CD4-positive, alpha-beta T cell treated with Interleukin-4 for 4 hours (primary cell): ENCODE measurements around the gene RNF43.
A peak's percentile ranks its signal among the peaks of the same experiment; 100 is the strongest.

ENCODE experiments used
- DNase-seq: peaks from one replicate; pipeline ENCODE4 v3.0.0-alpha.2; 2020

The RNF43 gene

DNA sequence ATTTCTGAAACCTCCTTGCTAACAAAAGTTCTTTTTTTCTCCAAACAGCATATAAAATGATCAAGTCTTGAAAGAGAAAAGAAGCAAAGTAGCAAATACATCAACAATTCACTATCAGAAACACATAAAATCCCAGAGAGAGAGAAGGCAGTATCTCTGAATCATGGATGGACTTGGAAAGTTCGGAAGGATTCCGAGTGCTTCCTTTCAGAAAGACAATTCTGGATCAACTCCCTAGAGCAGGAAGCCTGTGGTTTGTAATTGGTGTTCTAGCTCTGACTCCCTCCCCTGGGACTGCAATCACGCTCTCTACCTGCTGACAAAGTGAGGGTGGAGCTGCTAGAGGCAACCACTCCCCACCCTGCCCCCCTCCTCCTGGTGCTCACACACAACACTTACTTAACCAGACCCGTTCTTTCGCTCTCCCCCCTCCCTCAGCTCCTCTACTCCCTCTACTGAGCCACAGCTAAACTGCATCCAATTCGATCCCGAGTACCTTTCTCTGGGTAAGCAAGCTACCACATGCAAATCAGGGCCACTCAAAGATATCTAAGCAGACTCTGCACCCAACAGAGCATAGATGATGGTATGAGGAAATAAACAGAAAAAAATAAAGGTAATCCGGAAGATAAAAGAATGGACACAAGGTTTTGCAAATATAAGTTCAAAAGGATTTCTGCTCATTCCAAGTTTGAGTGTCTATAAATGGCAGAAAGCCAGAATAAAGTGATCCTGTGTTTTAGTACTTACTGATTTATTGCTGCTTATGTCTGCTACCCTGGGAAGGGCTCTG lies at the start of gene RNF43:
RNF43 (minus strand) TSS at position 235 of the 793 bp plus-strand sequence. CDS start 1,957 bp downstream, outside the sequence.
- peak; percentile 93 for DNase-seq

DNA sequence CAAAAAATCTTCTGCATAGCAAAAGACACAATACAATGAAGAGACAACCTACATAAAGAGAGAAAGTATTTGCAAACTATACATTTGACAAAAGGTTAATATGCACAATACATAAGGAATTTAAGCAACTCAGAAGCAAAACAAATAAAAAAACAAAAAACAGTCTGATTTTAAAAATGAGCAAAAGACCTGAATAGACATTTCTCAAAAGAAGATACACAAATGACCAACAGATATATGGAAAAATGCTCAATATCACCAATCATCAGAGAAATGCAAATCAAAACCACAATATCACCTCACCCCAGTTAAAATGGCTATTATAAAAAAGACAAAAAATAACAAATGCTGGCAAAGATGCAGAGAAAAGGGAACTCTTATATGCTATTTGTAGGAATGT lies 38.2 kb upstream of the RNF43 start:
- DNase-seq = no peak

DNA sequence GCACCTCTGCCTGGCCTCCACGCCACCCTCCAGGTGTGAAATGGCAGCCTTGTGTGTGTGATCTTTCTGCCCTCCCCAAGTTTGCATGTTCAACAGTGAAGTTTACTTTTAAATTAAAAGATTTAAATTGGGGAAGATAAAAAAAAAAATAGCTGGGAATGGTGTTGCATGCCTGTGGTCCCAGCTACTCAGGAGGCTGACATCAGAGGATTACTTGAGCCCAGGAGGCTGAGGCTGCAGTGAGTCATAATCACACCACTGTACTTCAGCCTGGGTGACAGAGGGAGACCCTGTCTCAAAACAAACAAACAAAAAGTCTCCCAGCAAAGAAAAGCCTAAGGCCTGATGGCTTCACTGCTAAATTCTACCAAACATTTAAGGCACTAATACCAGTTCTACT lies 35.4 kb upstream of the RNF43 start:
- DNase-seq = no peak

DNA sequence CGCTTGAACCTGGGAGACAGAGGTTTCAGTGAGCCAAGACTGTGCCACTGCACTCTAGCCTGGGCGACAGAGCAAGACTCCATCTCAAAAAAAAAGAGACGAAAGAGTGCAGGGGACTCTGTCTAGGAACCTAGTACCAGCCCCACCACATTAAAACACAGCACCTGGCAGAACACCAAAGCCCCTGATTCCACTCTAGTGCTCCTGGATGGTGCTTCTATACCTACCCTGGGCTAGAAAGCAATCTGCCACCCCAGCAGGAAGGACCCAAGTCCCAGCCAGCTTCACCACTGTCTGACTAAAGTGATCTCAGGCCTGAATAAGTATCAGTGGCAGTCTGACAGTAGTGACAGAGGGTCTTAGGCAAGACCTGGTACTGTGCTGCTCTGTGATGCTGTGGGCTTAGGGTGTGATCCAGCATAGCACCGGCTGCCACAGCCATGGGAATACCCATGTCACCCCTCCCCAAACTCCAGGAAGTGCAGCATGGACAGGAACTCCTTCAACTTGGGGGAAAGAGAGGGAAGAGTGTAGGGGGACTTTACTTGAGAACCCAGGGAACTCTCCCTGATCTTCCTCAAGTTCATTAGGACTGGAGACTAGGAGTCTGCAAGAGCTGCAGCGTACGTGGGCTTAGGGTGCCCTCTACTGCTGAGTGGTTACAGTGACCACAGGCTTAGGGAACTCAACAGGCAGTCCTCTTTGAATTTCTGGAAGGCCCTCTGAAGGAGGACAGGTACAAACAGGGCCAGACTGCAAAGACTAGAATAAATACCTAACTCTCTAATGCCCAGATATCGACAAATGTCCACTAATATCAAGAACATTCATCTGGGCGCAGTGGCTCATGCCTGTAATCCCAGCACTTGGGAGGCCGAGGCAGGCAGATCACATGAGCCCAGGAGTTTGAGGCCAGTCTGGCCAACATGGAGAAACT lies 30.0 kb upstream of the RNF43 start:
- DNase-seq = peak; percentile 59

DNA sequence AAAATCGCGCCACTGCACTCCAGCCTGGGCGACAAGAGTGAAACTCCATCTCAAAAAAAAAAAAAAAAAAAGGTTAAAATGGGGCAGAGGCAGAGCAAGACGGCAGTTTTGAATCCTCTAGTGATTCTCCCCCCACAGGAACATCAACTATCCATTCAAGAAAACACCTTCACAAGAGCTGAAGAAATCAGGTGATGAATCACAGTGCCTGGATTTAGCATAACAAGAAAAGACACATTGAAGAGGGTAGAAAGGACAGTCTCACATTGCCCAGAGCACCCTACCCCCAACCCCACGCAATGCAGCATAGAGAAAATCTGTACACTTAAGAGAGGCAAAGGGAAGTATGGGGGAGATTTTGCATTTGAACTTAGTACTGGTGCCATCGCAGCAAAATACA lies 28.8 kb upstream of the RNF43 start:
- DNase-seq = no peak

DNA sequence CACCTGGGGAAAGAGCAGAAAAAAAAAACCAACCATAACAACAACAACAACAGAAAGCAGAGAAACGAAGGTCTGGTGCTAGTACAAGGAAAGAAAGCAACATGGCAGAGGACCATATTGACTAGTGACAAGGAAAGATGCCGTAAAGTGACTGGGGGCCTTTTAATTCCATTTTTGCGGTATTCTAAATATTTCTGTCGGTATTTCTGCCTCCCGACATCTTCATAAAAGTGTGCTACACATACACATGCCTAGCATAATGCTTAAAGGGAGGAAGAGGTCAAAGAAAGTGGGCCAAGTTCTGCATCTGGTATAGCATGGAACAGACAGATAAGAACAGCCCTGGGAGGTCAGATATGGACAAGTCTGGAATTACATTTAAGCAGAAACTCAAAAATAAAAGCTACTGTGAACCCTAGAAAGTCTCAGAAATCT lies 19.5 kb upstream of the RNF43 start:
- no peak for DNase-seq

DNA sequence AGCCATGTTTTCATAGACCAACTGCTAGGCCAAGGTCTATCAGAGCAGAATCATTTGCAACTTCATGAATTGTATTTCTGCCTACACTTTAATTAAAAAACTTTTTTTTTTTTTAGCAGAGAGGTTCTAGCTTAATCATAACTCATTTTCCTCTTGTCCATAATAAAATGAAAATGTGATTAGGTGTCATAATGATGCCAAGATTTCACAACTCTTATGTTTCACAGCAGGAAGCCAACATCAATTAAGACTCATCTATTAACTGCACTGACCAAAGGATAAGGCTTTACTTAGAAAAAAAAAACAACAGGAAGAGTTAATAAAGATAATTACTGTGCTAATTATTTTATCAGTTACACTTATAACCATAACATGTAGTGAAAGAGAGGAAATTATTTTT lies 18.9 kb upstream of the RNF43 start:
- DNase-seq = no peak

DNA sequence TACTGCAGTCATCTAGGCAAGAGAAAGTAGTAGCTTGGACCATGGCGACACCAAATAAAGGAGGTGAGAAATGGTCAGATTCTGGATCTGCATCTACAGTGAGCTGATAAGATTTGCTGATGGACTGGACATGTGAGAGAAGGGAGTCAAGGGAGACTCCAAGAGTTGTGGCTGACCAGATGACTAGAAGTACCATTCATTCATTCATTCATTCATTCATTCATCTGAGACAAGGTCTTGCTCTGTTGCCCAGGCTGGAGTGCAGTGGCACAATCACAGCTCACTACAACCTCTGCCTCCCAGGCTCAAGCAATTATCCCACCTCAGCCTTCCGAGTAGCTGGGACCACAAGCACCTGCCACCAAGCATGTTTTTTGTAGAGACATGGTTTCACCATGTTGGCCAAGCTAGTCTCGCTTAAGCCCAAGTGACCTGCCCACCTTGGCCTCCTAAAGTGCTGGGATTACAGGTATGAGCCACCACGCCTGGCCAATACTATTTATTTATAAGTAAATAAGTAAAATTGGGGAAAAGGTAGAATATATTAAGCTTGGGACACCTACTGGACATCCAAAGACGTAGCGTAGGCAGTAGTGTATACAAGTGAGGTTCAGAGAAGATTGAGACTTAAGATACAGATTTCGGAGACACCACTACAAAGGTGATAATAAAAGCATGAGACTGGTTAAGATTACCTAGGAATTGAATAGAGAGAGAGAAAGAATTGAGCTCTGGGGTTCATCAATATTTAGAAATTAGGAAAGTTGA lies 15.7 kb upstream of the RNF43 start:
- no peak for DNase-seq

DNA sequence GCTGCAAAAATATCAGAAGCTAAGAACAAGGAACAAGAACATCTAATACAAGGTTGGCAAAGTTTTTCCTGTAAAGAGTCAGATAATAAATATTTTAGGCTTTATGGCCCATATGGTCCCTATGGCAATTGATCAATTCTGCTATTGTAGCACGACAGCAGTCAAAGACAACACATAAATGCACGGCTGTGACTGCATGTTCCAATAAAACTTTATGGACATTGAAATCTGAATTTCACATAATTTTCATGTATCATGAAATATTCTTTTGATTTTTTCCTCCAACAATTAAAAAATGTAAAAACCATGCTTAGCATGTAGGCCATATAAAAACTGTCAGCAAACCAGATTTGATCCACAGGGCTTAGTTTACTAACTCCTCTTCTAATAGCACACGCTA lies 10.5 kb upstream of the RNF43 start:
- no peak for DNase-seq

DNA sequence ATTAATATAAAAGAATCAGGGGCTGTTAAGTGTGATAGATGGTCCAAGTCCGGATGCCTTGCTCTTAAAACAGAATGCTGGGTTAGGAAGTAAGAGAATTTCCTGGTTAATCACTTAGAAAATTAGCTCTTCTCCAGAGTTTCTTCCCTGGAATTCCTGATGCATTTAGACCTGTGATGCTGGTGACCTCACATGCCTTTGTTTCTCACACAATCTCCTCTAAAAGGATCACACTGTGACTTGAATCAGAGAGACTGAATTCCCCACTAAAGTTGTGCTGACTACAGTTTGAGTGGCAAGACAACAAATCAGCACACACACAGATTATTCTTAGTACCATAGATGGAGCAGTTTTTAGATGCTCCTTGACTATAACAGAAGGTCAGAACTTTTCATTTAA lies 4.4 kb upstream of the RNF43 start:
- DNase-seq = no peak

DNA sequence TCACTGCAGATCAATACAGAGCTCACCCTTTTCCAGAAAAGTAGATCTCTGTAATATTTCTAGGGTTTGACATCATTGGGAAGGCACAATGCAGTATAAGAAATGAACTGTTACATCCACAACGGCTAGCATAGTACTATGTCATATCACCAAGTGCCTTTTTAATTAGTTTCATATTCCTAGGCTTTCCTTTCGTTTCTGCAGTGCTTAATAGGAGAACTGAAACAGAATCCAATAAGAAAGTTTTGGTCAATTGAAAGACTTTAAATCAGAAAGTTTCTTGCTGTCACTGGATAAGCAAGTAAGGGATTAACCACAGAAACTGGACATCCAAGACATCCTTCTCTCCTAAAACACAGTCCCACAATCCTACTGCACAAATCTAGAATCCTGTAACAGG lies 3.5 kb upstream of the RNF43 start:
- no peak for DNase-seq

DNA sequence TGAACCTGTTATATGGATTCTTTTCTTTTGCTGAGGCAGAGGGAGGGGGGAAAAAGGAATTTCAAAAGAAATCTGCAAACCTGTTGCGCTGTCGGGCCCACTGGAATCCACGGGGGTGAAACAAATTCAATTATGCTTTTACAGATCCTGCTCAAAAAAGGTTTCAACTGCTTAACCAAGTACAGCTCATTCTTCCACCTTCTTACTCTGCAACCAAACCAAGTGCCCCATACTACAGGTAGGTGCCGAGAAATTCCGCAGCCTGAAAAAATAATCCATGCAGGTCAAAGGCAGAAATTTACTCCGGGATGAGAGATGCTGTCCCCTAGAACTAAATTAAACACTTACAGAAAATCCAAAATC lies 416 bp downstream of the RNF43 start:
- no peak for DNase-seq

DNA sequence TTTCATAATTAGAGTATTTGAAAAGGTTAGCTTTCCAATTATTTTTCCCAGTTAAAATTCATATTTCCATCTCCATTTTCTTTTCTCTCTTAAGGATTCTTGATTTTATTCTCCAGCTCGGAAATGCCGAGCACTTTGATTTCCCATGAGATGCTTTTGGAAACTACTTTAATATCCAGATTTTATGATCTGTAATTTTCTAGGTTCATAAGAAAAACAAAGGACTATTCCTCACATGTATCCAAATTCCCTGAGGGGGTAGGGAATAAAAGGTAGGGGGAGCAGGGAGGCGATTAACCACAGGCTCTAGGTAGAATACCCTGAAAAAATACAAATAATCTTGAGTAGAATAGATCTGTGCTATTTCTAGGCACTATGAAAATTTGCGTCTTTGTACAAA lies 938 bp downstream of the RNF43 start:
- DNase-seq = no peak

DNA sequence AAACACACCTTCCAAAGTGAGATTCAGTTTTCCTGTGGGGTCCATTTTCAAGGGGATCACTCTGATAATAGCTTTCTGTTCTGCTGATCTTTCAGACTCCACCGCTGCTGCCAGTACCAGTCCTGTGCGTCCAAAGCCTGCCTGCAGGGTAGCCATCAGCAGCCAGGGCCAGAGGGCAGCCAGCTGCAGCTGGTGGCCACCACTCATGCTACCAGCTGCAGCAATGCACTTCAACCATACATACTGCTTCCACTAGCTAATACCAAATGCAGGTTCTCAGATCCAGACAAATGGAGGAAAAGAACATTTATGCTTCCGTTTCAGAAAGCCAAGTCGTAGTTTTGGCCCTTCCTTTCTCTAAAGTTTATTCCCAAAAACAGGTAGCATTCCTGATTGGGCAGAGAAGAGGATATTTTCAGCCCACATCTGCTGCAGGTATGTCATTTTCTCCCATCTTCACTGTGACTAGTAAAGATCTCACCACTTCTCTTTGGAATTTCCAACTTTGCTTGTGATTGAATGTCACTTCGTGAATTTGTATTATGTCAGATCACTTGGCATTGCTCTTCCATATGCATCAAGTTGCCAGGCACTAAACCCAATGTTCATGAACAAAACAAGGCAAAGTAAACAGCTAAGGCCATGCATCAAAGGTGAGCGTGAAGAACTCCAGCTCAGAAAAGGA lies 1.8 kb downstream of the RNF43 start:
- no peak for DNase-seq

DNA sequence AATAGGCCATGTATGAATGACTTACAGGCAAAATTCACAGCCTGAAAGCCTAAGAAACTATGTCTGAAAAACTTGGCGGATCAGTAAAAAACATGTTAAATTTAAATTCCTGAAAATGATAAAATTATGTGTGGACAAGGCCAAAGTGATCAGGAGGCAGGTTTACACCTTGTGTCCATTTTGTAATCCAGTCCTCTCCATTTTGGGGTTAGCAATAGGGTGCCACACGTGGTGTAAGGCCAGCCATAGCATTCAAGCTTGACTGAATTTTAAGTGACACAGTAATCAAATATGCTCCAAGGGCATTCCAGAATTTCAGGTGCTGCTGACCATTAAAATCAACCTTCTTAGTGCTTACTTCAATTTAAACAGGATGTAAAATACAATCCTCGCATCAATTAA lies 2.7 kb downstream of the RNF43 start:
- no peak for DNase-seq

DNA sequence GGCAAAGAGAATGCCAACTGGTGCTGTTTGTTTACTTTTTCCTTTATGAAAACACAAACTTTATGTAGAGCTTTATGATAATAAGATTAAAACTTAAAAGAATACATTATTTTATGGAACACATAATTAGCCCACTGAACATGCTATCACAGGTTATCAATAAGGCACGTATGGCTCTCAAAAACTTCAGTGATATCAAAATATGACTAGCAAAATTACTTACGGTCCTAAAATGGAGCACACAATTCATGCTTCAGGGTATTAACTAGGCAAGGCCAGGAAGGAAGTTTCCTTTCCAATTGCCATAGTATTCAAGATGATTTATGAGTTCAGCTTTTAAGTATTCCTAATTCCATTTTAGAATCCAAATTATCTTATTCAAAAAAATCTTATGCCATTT lies 3.6 kb downstream of the RNF43 start:
- DNase-seq = no peak

DNA sequence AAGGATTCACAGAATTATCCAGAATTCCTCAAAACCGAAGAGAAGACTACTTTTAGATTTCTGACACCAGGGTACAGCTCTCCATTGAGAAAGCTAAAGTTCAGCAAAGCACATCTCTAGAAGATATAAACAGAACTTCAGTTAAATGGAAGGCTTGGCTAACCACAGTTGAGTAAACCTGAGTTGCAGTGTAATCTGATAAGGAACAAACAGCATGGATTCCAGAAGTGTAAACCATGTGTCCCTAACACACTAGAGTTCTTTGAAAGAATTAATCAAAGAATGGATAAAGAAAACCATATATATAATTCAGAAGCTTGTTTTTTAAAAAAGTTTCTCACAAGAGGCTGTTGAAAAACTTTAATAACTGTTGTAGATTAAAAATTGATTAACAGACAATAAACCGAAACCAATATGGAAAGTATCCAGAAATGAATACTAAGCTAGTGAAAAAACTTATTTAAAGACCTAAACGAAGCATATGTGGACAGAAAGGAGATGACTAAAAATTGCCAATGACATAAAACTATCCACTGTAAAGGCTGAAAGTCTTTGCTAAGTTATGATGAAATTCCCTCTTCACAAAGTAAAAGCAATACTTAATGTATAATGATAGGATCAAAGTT lies 4.3 kb downstream of the RNF43 start:
- DNase-seq = no peak

DNA sequence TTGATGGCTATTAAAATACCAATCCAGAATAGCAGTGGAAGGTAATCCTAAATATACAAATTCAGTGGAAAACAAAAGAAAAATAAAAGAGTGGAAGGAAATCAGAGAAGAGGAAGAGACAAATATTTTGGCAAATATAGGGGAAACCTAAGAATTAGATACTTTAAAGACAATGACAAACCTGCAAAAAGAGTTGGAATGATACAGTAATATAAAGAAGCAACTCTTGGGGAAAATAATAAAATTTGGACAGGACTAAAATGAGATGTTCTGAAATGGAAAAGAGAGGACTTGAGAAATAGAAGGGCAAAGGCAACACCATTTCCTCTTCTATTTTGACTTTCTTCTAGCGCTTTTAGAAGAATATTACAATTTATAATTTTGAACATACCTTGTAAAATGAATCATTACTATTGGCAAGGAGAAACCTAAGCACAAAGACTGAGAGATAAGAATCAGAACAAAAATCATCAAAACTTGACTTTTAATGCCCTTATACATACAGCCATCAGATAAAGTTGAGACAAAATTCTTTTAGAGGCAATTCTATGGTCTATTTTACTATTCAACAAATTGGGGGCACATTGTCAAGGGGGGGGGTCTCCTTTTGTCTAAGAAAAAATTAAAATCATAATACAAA lies 5.2 kb downstream of the RNF43 start:
- no peak for DNase-seq

DNA sequence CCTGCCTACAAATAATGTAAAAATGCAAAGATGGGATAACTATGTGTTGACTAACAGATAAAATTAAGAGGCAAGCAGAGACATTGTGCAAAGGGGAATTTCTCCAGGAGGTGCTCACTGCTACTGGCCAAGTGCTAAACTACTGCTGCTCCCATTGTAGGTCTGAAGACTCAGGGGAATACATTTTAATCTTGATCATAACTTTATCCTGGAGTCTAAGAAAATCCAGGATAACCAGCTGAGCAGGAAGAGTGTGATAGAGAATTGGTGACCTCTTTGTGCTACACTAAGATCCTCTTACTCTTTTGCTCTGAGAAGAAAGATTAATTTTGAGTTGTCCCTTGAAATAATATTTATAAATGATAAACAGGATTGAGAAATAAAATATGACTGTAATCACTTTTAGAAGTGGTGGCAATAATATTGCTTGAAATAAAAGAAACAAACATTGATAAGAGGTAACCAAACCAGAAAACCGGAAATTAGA lies 5.9 kb downstream of the RNF43 start:
- no peak for DNase-seq

DNA sequence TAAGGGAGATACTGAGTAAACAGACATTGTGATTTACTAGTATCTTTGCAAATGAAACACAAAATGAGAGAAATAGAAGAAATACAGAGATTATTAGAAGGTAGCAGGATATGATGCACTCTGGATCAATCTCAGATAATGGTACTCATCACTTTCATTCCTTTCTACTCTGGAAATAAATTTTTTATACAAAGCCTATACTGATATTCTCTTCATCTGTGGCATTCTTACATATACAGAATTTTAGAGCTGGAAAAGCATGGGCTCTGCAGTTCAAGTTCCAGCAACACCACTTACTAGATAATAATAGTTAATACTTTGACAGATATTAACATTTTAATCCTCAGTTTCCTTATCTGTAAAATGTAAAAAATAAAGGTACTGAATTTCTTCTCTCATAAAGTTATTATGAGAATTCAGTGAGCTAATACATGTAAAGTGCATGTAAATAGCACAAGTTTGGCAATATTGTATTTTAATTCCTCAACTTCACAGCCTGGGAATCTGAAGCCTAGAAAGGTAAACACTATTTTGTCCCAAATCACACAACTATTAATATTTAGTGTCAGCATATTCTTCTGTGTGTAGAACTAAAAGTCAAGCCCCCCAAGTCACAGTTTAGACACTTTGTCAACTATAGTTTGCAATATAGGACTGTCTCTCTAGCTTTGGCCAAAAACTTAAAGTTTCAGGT lies 6.5 kb downstream of the RNF43 start:
- no peak for DNase-seq

DNA sequence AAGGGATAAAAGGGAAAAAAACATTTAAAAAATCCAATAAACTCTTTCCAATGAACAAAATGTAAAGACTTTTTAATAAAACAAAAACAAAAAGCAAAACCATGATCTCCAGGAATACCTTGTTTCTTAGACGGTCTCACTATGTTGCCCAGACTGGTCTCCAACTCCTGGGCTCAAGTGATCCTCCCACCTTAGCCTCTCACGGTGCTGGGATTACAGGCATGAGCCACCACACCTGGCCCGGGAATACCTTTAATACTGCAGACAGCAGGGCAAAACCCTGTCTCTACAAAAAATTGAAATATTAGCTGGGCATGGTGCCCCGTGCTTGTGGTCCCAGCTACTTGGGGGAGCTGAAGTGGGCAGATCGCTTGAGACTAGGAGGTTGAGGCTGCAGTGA lies 7.9 kb downstream of the RNF43 start:
- DNase-seq = no peak
